Neural progenitor cell (in vitro differentiated cells): ENCODE results near the gene SCMH1.

ENCODE experiments used
- EZH2 ChIP-seq: fragments of 200-600 bp; sonication (generic); IDR thresholded peaks from 2 replicates; pipeline ENCODE4 v1.6.1; 2017; ENCODE audit warnings: antibody characterized with exemption, mild to moderate bottlenecking, moderate library complexity
- TF ChIP-seq, protein P1 (sequence below): fragments of 200-600 bp; sonication (generic); IDR thresholded peaks from 2 replicates; pipeline ENCODE4 v1.5.1; 2017; ENCODE audit warnings: antibody characterized with exemption, mild to moderate bottlenecking

DNA sequence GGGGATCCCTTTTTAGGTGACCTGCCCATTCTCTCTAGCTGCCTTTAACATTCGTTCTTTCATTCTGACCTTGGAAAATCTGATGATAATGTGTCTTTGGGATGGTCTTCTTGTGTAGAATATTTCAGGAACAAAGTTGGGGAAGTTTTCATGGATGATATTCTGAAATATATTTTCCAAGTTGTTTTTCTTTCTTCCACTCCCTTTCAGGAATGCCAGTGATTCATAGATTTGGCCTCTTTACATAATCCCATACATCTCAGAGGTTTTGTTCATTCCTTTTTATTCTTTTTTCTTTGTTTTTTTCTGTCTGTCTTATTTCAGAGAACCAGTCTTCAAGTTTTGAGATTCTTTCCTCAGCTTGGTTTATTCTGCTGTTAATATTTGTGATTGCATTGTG lies 13.9 kb upstream of the SCMH1 start:
- TF ChIP-seq EZH2, result no peak
- TF ChIP-seq, protein P1, sequence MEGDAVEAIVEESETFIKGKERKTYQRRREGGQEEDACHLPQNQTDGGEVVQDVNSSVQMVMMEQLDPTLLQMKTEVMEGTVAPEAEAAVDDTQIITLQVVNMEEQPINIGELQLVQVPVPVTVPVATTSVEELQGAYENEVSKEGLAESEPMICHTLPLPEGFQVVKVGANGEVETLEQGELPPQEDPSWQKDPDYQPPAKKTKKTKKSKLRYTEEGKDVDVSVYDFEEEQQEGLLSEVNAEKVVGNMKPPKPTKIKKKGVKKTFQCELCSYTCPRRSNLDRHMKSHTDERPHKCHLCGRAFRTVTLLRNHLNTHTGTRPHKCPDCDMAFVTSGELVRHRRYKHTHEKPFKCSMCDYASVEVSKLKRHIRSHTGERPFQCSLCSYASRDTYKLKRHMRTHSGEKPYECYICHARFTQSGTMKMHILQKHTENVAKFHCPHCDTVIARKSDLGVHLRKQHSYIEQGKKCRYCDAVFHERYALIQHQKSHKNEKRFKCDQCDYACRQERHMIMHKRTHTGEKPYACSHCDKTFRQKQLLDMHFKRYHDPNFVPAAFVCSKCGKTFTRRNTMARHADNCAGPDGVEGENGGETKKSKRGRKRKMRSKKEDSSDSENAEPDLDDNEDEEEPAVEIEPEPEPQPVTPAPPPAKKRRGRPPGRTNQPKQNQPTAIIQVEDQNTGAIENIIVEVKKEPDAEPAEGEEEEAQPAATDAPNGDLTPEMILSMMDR, result no peak
